Measurements from ENCODE around the gene CRHBP. TPM values are rescaled to one million over a fixed set of nuclear protein-coding genes. Genes with fewer than 3 reads are reported as not detected.

The CRHBP gene
- total and polyA plus RNA-seq, 4 donors: 37.3 to 159 (median 91.8) TPM

- DNase-seq (ENCODE audit: low spot score): no peak
- no peak overlapping the region for H3K9ac ChIP-seq (ENCODE audit: low read depth in 1 of 2, low read length in 2 of 2)
- H3K9me3 ChIP-seq (ENCODE audit: control insufficient read depth in 4 of 4, low read length in 3 of 4): no peaks in the 10 kb centered on the region
- H3K27me3 ChIP-seq (ENCODE audit: control insufficient read depth in 4 of 4, insufficient read depth in 4 of 4, low read length in 3 of 4): no peaks in the 10 kb centered on the region
- TF ChIP-seq NR2F2 (IDR thresholded peaks at IDR 0.05) (no peak), TAF1 (conservative IDR thresholded peaks at IDR 0.05) (no peak), FOXA1 (IDR thresholded peaks at IDR 0.05) (no peak), CTCF (IDR thresholded peaks at IDR 0.05; ENCODE audit: low read depth, low read length, missing input control) (no peak), GABPA (IDR thresholded peaks at IDR 0.05 in 1 of 2, conservative IDR thresholded peaks at IDR 0.05 in 1 of 2) (no peak), YY1 (IDR thresholded peaks at IDR 0.05) (no peak), EGR1 (IDR thresholded peaks at IDR 0.05; ENCODE audit: low read depth in 2 of 2) (no peak), SP1 (IDR thresholded peaks at IDR 0.05) (no peak), HNF4G (IDR thresholded peaks at IDR 0.05) (no peak), RAD21 (IDR thresholded peaks at IDR 0.05) (no peak)
- TF ChIP-seq, protein P1, sequence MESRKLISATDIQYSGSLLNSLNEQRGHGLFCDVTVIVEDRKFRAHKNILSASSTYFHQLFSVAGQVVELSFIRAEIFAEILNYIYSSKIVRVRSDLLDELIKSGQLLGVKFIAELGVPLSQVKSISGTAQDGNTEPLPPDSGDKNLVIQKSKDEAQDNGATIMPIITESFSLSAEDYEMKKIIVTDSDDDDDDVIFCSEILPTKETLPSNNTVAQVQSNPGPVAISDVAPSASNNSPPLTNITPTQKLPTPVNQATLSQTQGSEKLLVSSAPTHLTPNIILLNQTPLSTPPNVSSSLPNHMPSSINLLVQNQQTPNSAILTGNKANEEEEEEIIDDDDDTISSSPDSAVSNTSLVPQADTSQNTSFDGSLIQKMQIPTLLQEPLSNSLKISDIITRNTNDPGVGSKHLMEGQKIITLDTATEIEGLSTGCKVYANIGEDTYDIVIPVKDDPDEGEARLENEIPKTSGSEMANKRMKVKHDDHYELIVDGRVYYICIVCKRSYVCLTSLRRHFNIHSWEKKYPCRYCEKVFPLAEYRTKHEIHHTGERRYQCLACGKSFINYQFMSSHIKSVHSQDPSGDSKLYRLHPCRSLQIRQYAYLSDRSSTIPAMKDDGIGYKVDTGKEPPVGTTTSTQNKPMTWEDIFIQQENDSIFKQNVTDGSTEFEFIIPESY (IDR thresholded peaks at IDR 0.05): no peak
- TF ChIP-seq, protein P2, sequence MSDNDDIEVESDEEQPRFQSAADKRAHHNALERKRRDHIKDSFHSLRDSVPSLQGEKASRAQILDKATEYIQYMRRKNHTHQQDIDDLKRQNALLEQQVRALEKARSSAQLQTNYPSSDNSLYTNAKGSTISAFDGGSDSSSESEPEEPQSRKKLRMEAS (IDR thresholded peaks at IDR 0.05): no peak
- TF ChIP-seq, protein P3, sequence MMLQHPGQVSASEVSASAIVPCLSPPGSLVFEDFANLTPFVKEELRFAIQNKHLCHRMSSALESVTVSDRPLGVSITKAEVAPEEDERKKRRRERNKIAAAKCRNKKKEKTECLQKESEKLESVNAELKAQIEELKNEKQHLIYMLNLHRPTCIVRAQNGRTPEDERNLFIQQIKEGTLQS (IDR thresholded peaks at IDR 0.05): no peak
- no peak overlapping the region for H3K4me3 ChIP-seq (ENCODE audit: low read depth in 1 of 3, low read length in 3 of 3)
- no peaks in the 10 kb centered on the region for H3K4me1 ChIP-seq (ENCODE audit: control insufficient read depth in 4 of 4, insufficient read depth in 4 of 4, low read length in 3 of 4)
- WGBS: 70% methylated on average over 2 of the region's 2 CpGs
- H3K36me3 ChIP-seq (ENCODE audit: control insufficient read depth in 4 of 4, insufficient read depth in 3 of 4, low read depth in 1 of 4, low read length in 3 of 4): no peaks in the 10 kb centered on the region
- no peak overlapping the region for H3K27ac ChIP-seq (ENCODE audit: low read depth in 1 of 2, low read length in 2 of 2)
Measured at GRCh38 chr5:76964060-76964459, 11.2 kb downstream of the CRHBP start.

- DNase-seq (ENCODE audit: low spot score): no peak
Measured at GRCh38 chr5:76971511-76971910, 18.7 kb downstream of the CRHBP start.

More at GRCh38 chr5:76971511-76971910, 18.7 kb downstream of the CRHBP start:
- H3K27ac ChIP-seq (ENCODE audit: low read depth in 1 of 2, low read length in 2 of 2): no peak overlapping the region
- TF ChIP-seq GABPA (IDR thresholded peaks at IDR 0.05 in 1 of 2, conservative IDR thresholded peaks at IDR 0.05 in 1 of 2) (no peak), HNF4G (IDR thresholded peaks at IDR 0.05) (no peak)
- TF ChIP-seq, protein P2 (IDR thresholded peaks at IDR 0.05): no peak
- TF ChIP-seq, protein P1 (IDR thresholded peaks at IDR 0.05): no peak
- WGBS: 29% methylated on average over 2 of the region's 2 CpGs
- H3K27me3 ChIP-seq (ENCODE audit: control insufficient read depth in 4 of 4, insufficient read depth in 4 of 4, low read length in 3 of 4): no peaks in the 10 kb centered on the region
- no peak overlapping the region for H3K9ac ChIP-seq (ENCODE audit: low read depth in 1 of 2, low read length in 2 of 2)
- H3K36me3 ChIP-seq (ENCODE audit: control insufficient read depth in 4 of 4, insufficient read depth in 3 of 4, low read depth in 1 of 4, low read length in 3 of 4): no peaks in the 10 kb centered on the region
- no peak overlapping the region for H3K4me3 ChIP-seq (ENCODE audit: low read depth in 1 of 3, low read length in 3 of 3)
- H3K9me3 ChIP-seq (ENCODE audit: control insufficient read depth in 4 of 4, low read length in 3 of 4): no peaks in the 10 kb centered on the region
- H3K4me1 ChIP-seq (ENCODE audit: control insufficient read depth in 4 of 4, insufficient read depth in 4 of 4, low read length in 3 of 4): no peaks in the 10 kb centered on the region
